PC-9 (cell line): ENCODE data around the gene IL16. TPM values are rescaled to one million over a fixed set of nuclear protein-coding genes. Genes with fewer than 3 reads are reported as not detected.

Source experiments
- BruUV-seq: library from RNA; stranded (reverse); fragments of 400-500 nt; replicated peaks from 2 replicates; lab custom pipeline; 2021; lab: Mats Ljungman, UMichigan
- CTCF ChIA-PET: fragments of 300-600 bp; sonication (Branson Sonifier 250); formaldehyde crosslinking; loops from one replicate; lab custom pipeline; 2022; ENCODE audit warnings: antibody characterized with exemption; lab: Charles Lee
- POLR2A ChIA-PET: fragments of 300-600 bp; sonication (Branson Sonifier 250); formaldehyde crosslinking; loops from one replicate; lab custom pipeline; 2022; ENCODE audit warnings: antibody characterized with exemption; ENCODE audit not compliant: unreplicated experiment; lab: Charles Lee
- DNase-seq, 2 experiments: peaks; one replicate each; pipeline versions ENCODE4 v3.0.0 to v3.0.0-alpha.2; 2015 to 2022; ENCODE audit warnings: mixed read lengths in 1 of 2
- H2AFZ ChIP-seq: fragments of 200-600 bp; sonication (generic); 2 replicates; pipeline ENCODE4 v1.8.1; 2017; ENCODE audit warnings: antibody characterized with exemption
- H3F3A ChIP-seq: fragments of 200-600 bp; sonication (generic); 2 replicates; pipeline ENCODE4 v1.8.1; 2017; ENCODE audit warnings: antibody characterized with exemption, mild to moderate bottlenecking, low read depth; ENCODE audit not compliant: insufficient read depth
- H3K27ac ChIP-seq: fragments of 200-600 bp; sonication (generic); 2 replicates; pipeline ENCODE4 v1.6.1; 2016; ENCODE audit warnings: mixed run types
- H3K27me3 ChIP-seq: fragments of 200-600 bp; sonication (generic); 2 replicates; pipeline ENCODE4 v1.6.1; 2016; ENCODE audit warnings: low read depth, mixed run types; ENCODE audit not compliant: insufficient read depth
- H3K36me3 ChIP-seq: fragments of 200-600 bp; sonication (generic); 2 replicates; pipeline ENCODE4 v1.6.1; 2016; ENCODE audit warnings: low read depth, mixed run types
- H3K4me1 ChIP-seq: fragments of 200-600 bp; sonication (generic); replicated peaks from 2 replicates; pipeline ENCODE4 v1.6.1; 2016; ENCODE audit warnings: mixed run types; ENCODE audit not compliant: insufficient read depth
- H3K4me2 ChIP-seq: fragments of 200-600 bp; sonication (generic); 2 replicates; pipeline ENCODE4 v1.6.1; 2017; ENCODE audit warnings: mixed run types
- H3K4me3 ChIP-seq: fragments of 200-600 bp; sonication (generic); 2 replicates; pipeline ENCODE4 v1.6.1; 2016; ENCODE audit warnings: mixed run types
- H3K79me2 ChIP-seq: fragments of 200-600 bp; sonication (generic); 2 replicates; pipeline ENCODE4 v1.6.1; 2017; ENCODE audit warnings: low read depth, mixed run types
- H3K9me2 ChIP-seq: fragments of 200-600 bp; sonication (generic); 2 replicates; pipeline ENCODE4 v1.8.1; 2017; ENCODE audit warnings: mild to moderate bottlenecking; ENCODE audit not compliant: insufficient read depth
- H3K9me3 ChIP-seq: fragments of 200-600 bp; sonication (generic); 2 replicates; pipeline ENCODE4 v1.8.1; 2016; ENCODE audit warnings: low read depth; ENCODE audit not compliant: insufficient read depth
- H4K20me1 ChIP-seq: fragments of 200-600 bp; sonication (generic); 2 replicates; pipeline ENCODE4 v1.8.1; 2017; ENCODE audit not compliant: insufficient read depth
- CTCF ChIP-seq: fragments of 200-600 bp; sonication (generic); conservative IDR thresholded peaks from 2 replicates; pipeline ENCODE4 v1.6.1; 2017; ENCODE audit warnings: mixed run types, antibody characterized with exemption, mild to moderate bottlenecking, moderate library complexity
- EZH2 ChIP-seq: fragments of 200-600 bp; sonication (generic); IDR thresholded peaks from 2 replicates; pipeline ENCODE4 v1.8.0; 2017; ENCODE audit warnings: antibody characterized with exemption, low read depth
- intact Hi-C: fragments of 100-400 bp; cut with micrococcal nuclease; formaldehyde crosslinking; loops from one replicate; pipeline ENCODE4 v1.10.0; 2022; ENCODE audit not compliant: unreplicated experiment
- total RNA-seq: library from RNA; stranded (reverse); gene quantifications from 2 replicates; pipeline ENCODE4 v1.2.3, GENCODE V29; 2021

IL16 gene
- total RNA-seq, 1 experiment from 2014 or later: 0.50 TPM

- H3F3A ChIP-seq: no peaks in the 10 kb centered on the region
- H3K4me3 ChIP-seq: no peak overlapping the region
- no peaks in the 10 kb centered on the region for H3K9me3 ChIP-seq
- H4K20me1 ChIP-seq: no peaks in the 10 kb centered on the region
- H2AFZ ChIP-seq: no peak overlapping the region
- H3K27me3 ChIP-seq: peaks cover 60% of the 10 kb centered on the region
- H3K9me2 ChIP-seq: no peaks in the 10 kb centered on the region
- CTCF ChIA-PET: interaction anchor here (1.4 kb wide), 1 partner anchor 104 kb away, joined by 4 read pairs; no protein-coding TSS in a partner anchor
- no peaks in the 10 kb centered on the region for H3K4me1 ChIP-seq
- TF ChIP-seq CTCF (no peak), EZH2 (no peak)
- intact Hi-C loops: loop anchor here (10.0 kb wide), 1 partner anchor 695 kb away; no protein-coding TSS in a partner anchor
- H3K36me3 ChIP-seq: no peaks in the 10 kb centered on the region
- H3K79me2 ChIP-seq: no peaks in the 10 kb centered on the region
- H3K27ac ChIP-seq: no peak overlapping the region
- POLR2A ChIA-PET: no interaction called here
- no TSS peak for BruUV-seq
- no peak overlapping the region for H3K4me2 ChIP-seq
- no peak for DNase-seq
Measured at GRCh38 chr15:81259760-81260298, 63.1 kb downstream of the IL16 start.

GRCh38 chr15:81261172-81261811 is 64.6 kb downstream of the IL16 start:
- Histone ChIP-seq H3K27me3 (peaks cover 62% of the 10 kb centered on the region), H3K4me2 (no peak overlapping the region), H3F3A (no peaks in the 10 kb centered on the region), H3K27ac (no peak overlapping the region), H3K9me3 (no peaks in the 10 kb centered on the region), H3K79me2 (no peaks in the 10 kb centered on the region), H2AFZ (no peak overlapping the region), H3K9me2 (no peaks in the 10 kb centered on the region), H3K4me3 (no peak overlapping the region), H3K36me3 (no peaks in the 10 kb centered on the region), H4K20me1 (no peaks in the 10 kb centered on the region), H3K4me1 (no peaks in the 10 kb centered on the region)
- no TSS peak for BruUV-seq
- POLR2A ChIA-PET: interaction anchor here (0.6 kb wide), 1 partner anchor 1156 kb away, joined by 4 read pairs; no protein-coding TSS in a partner anchor
- intact Hi-C loops: loop anchor here (10.0 kb wide), 1 partner anchor 696 kb away; no protein-coding TSS in a partner anchor
- TF ChIP-seq CTCF (no peak), EZH2 (no peak)
- no peak for DNase-seq
- CTCF ChIA-PET: no interaction called here

- TF ChIP-seq CTCF: no peak
- TF ChIP-seq EZH2: no peak
- H3K27me3 ChIP-seq: peaks cover 71% of the 10 kb centered on the region
- H3K4me3 ChIP-seq: no peak overlapping the region
- ChIA-PET CTCF (no interaction called here), POLR2A (no interaction called here)
- H4K20me1 ChIP-seq: no peaks in the 10 kb centered on the region
- H3K36me3 ChIP-seq: no peaks in the 10 kb centered on the region
- H3F3A ChIP-seq: no peaks in the 10 kb centered on the region
- no peaks in the 10 kb centered on the region for H3K79me2 ChIP-seq
- no peaks in the 10 kb centered on the region for H3K9me2 ChIP-seq
- intact Hi-C loops: loop anchor here (10.0 kb wide), 1 partner anchor 699 kb away; no protein-coding TSS in a partner anchor
- no peaks in the 10 kb centered on the region for H3K4me1 ChIP-seq
- no peak overlapping the region for H3K27ac ChIP-seq
- H3K9me3 ChIP-seq: no peaks in the 10 kb centered on the region
- H3K4me2 ChIP-seq: no peak overlapping the region
- DNase-seq: no peak
- no peak overlapping the region for H2AFZ ChIP-seq
- BruUV-seq: no TSS peak
Measured at GRCh38 chr15:81263477-81263876, 66.8 kb downstream of the IL16 start.
